AG09309 (cell line): Measurements from ENCODE around the gene MBD4.

Source experiments
- DNase-seq: peaks from one replicate; pipeline ENCODE4 v3.0.0-alpha.2; 2010; ENCODE audit warnings: low read depth
- H3K4me3 ChIP-seq: 2 replicates; pipeline ENCODE4 v1.5.1; 2011; ENCODE audit warnings: mild to moderate bottlenecking, low read depth, low read length, moderate library complexity; ENCODE audit not compliant: control insufficient read depth
- CTCF ChIP-seq: IDR thresholded peaks from 2 replicates; pipeline ENCODE4 v1.5.1; 2011; ENCODE audit warnings: mild to moderate bottlenecking, low read depth, low read length, inconsistent platforms; ENCODE audit not compliant: insufficient read depth, control insufficient read depth; ENCODE audit errors: missing control alignments

The MBD4 gene

GRCh38 chr3:129404130-129404529 is 35.6 kb downstream of the MBD4 start:
- no peak overlapping the region for H3K4me3 ChIP-seq
- no peak for TF ChIP-seq CTCF
- DNase-seq, result no peak

- H3K4me3 ChIP-seq, result no peak overlapping the region
- DNase-seq, result no peak
- TF ChIP-seq CTCF, result no peak
Measured at GRCh38 chr3:129403450-129403849, 36.3 kb downstream of the MBD4 start.

GRCh38 chr3:129402616-129403015 is 37.1 kb downstream of the MBD4 start:
- no peak overlapping the region for H3K4me3 ChIP-seq
- no peak for TF ChIP-seq CTCF
- no peak for DNase-seq

GRCh38 chr3:129402210-129402609 is 37.5 kb downstream of the MBD4 start:
- TF ChIP-seq CTCF, result no peak
- H3K4me3 ChIP-seq, result no peak overlapping the region
- no peak for DNase-seq

GRCh38 chr3:129399895-129400357 is 39.8 kb downstream of the MBD4 start:
- DNase-seq, result no peak
- H3K4me3 ChIP-seq, result no peak overlapping the region
- no peak for TF ChIP-seq CTCF

GRCh38 chr3:129399145-129399894 is 40.4 kb downstream of the MBD4 start:
- peak; percentile 90 for DNase-seq
- peak; percentile 81 for TF ChIP-seq CTCF
- peak overlapping the region; percentile 70 for H3K4me3 ChIP-seq
